IMR-90 (cell line): Measurements from ENCODE around the gene MLLT1. TPM values are rescaled to one million over a fixed set of nuclear protein-coding genes. Genes with fewer than 3 reads are reported as not detected.

Experiments used
- ATAC-seq: fragments of 200-7000 bp; cut with Tn5 transposase; 2 replicates; pipeline ENCODE4 v1.9.1; 2020; ENCODE audit warnings: low read depth, mild to moderate bottlenecking, moderate library complexity
- BruUV-seq: library from RNA; stranded (reverse); fragments of 400-500 nt; replicated peaks from 2 replicates; lab custom pipeline; 2021; lab: Mats Ljungman, UMichigan
- CTCF ChIA-PET: fragments of 300-600 bp; formaldehyde crosslinking; extraction: SDS; loops from one replicate; lab custom pipeline; 2021; ENCODE audit warnings: antibody characterized with exemption; lab: Yijun Ruan, JAX
- POLR2A ChIA-PET: fragments of 300-600 bp; sonication (Branson Sonifier 250); formaldehyde crosslinking; loops from one replicate; lab custom pipeline; 2022; ENCODE audit warnings: antibody characterized with exemption; ENCODE audit not compliant: unreplicated experiment; lab: Charles Lee
- DNase-seq: peaks from one replicate; pipeline ENCODE4 v3.0.0; 2013
- H2AFZ ChIP-seq: replicated peaks from 2 replicates; pipeline ENCODE3; 2013; ENCODE audit warnings: low read length, mild to moderate bottlenecking; ENCODE audit not compliant: poor library complexity
- H2AK5ac ChIP-seq: 2 replicates; pipeline ENCODE4 v1.6.1; 2013; ENCODE audit warnings: low read depth, low read length, inconsistent platforms
- H2AK9ac ChIP-seq: replicated peaks from 2 replicates; pipeline ENCODE3; 2013; ENCODE audit warnings: mild to moderate bottlenecking, low read depth, low read length, moderate library complexity; ENCODE audit not compliant: poor library complexity
- H2BK120ac ChIP-seq: 2 replicates; pipeline ENCODE4 v1.6.1; 2013; ENCODE audit warnings: low read depth, low read length, inconsistent platforms
- H2BK15ac ChIP-seq: 3 replicates; pipeline ENCODE4 v1.6.1; 2013; ENCODE audit warnings: low read depth, low read length, inconsistent platforms
- H2BK20ac ChIP-seq: 2 replicates; pipeline ENCODE4 v1.6.1; 2013; ENCODE audit warnings: low read depth, mild to moderate bottlenecking, inconsistent platforms, low read length, moderate library complexity
- H2BK5ac ChIP-seq: 2 replicates; pipeline ENCODE4 v1.6.1; 2013; ENCODE audit warnings: mild to moderate bottlenecking, low read depth, low read length, inconsistent platforms; ENCODE audit not compliant: poor library complexity, severe bottlenecking
- H3K14ac ChIP-seq: replicated peaks from 2 replicates; pipeline ENCODE4 v1.6.1; 2013; ENCODE audit warnings: low read depth, low read length, inconsistent platforms
- H3K18ac ChIP-seq: 2 replicates; pipeline ENCODE4 v1.6.1; 2013; ENCODE audit warnings: low read depth, low read length, control low read depth
- H3K23ac ChIP-seq: 2 replicates; pipeline ENCODE4 v1.6.1; 2013; ENCODE audit warnings: low read depth, low read length, inconsistent platforms
- H3K27ac ChIP-seq: 2 replicates; pipeline ENCODE4 v1.5.1; 2013; ENCODE audit warnings: mild to moderate bottlenecking, control low read depth, low read length; ENCODE audit not compliant: insufficient read depth
- H3K27me3 ChIP-seq: 2 replicates; pipeline ENCODE4 v1.6.1; 2013; ENCODE audit warnings: low read length; ENCODE audit not compliant: control insufficient read depth, insufficient read depth
- H3K36me3 ChIP-seq: 2 replicates; pipeline ENCODE4 v1.6.1; 2013; ENCODE audit warnings: low read length, mixed read lengths; ENCODE audit not compliant: control insufficient read depth, insufficient read depth
- H3K4ac ChIP-seq: 2 replicates; pipeline ENCODE4 v1.6.1; 2013; ENCODE audit warnings: low read depth, low read length, inconsistent platforms
- H3K4me1 ChIP-seq: 2 replicates; pipeline ENCODE4 v1.6.1; 2013; ENCODE audit warnings: low read length, mixed read lengths; ENCODE audit not compliant: control insufficient read depth, insufficient read depth
- H3K4me2 ChIP-seq: 2 replicates; pipeline ENCODE4 v1.6.1; 2013; ENCODE audit warnings: low read depth, mild to moderate bottlenecking, control low read depth, low read length, moderate library complexity
- H3K4me3 ChIP-seq: 2 replicates; pipeline ENCODE4 v1.5.1; 2013; ENCODE audit warnings: low read depth, mild to moderate bottlenecking, control low read depth, low read length, moderate library complexity; ENCODE audit not compliant: insufficient read depth
- H3K56ac ChIP-seq: 2 replicates; pipeline ENCODE4 v1.6.1; 2013; ENCODE audit warnings: low read length, inconsistent platforms; ENCODE audit not compliant: insufficient read depth; ENCODE audit errors: extremely low read depth
- H3K79me1 ChIP-seq, 2 experiments: 2 replicates each; pipeline ENCODE4 v1.6.1; 2013; ENCODE audit warnings: low read length in 2 of 2, inconsistent platforms in 1 of 2, low read depth in 1 of 2
- H3K9ac ChIP-seq: 2 replicates; pipeline ENCODE4 v1.6.1; 2013; ENCODE audit warnings: low read depth, low read length, control low read depth
- H3K9me1 ChIP-seq: 2 replicates; pipeline ENCODE4 v1.6.1; 2013; ENCODE audit warnings: low read length, inconsistent platforms; ENCODE audit not compliant: insufficient read depth
- H3K9me3 ChIP-seq: 2 replicates; pipeline ENCODE4 v1.6.1; 2013; ENCODE audit warnings: low read length; ENCODE audit not compliant: control insufficient read depth, insufficient read depth
- H4K20me1 ChIP-seq: 2 replicates; pipeline ENCODE4 v1.6.1; 2013; ENCODE audit warnings: low read length, inconsistent platforms; ENCODE audit not compliant: insufficient read depth
- H4K5ac ChIP-seq: 2 replicates; pipeline ENCODE4 v1.6.1; 2013; ENCODE audit warnings: mild to moderate bottlenecking, low read depth, low read length, control low read depth
- H4K8ac ChIP-seq, 2 experiments: 2 replicates each; pipeline ENCODE4 v1.6.1; 2013; ENCODE audit warnings: low read depth in 2 of 2, low read length in 2 of 2, control low read depth in 1 of 2, inconsistent platforms in 1 of 2
- H4K91ac ChIP-seq: 2 replicates; pipeline ENCODE4 v1.6.1; 2013; ENCODE audit warnings: low read depth, low read length, inconsistent platforms; ENCODE audit not compliant: insufficient read depth
- BHLHE40 ChIP-seq: fragments of 150-350 bp; IDR thresholded peaks from 2 replicates; pipeline ENCODE4 v1.6.1; 2016; ENCODE audit warnings: mild to moderate bottlenecking, low read depth, low read length
- CHD1 ChIP-seq: IDR thresholded peaks from 2 replicates; pipeline ENCODE4 v1.6.1; 2012; ENCODE audit warnings: low read depth, low read length, improper control_type of control experiment
- CTCF ChIP-seq: conservative IDR thresholded peaks from 2 replicates; pipeline ENCODE4 v1.5.1; 2012; ENCODE audit warnings: mild to moderate bottlenecking, low read depth, low read length, improper control_type of control experiment
- FOS ChIP-seq: fragments of 150-350 bp; IDR thresholded peaks from 2 replicates; pipeline ENCODE4 v1.6.1; 2016; ENCODE audit warnings: low read depth, low read length
- MAFK ChIP-seq: IDR thresholded peaks from 2 replicates; pipeline ENCODE4 v1.6.1; 2012; ENCODE audit warnings: low read depth, low read length, improper control_type of control experiment
- MAZ ChIP-seq: IDR thresholded peaks from 2 replicates; pipeline ENCODE4 v1.6.1; 2012; ENCODE audit warnings: low read depth, mild to moderate bottlenecking, low read length, improper control_type of control experiment, moderate library complexity, borderline replicate concordance
- MXI1 ChIP-seq: IDR thresholded peaks from 2 replicates; pipeline ENCODE4 v1.6.1; 2012; ENCODE audit warnings: low read depth, mild to moderate bottlenecking, low read length, moderate library complexity, borderline replicate concordance
- POLR2A ChIP-seq: IDR thresholded peaks from 2 replicates; pipeline ENCODE4 v1.6.1; 2012; ENCODE audit warnings: mild to moderate bottlenecking, low read depth, low read length
- RCOR1 ChIP-seq: IDR thresholded peaks from 2 replicates; pipeline ENCODE4 v1.6.1; 2012; ENCODE audit warnings: mild to moderate bottlenecking, low read length, improper control_type of control experiment; ENCODE audit not compliant: insufficient replicate concordance
- RFX5 ChIP-seq: IDR thresholded peaks from 2 replicates; pipeline ENCODE4 v1.8.0; 2012; ENCODE audit warnings: low read depth, mild to moderate bottlenecking, low read length, moderate library complexity
- WGBS, 2 experiments: methylation state at CpG; one replicate each; pipeline versions ENCODE4 v1.1.5 to v1.1.7; 2013; ENCODE audit warnings: missing lambda C conversion rate in 2 of 2; ENCODE audit not compliant: insufficient read length in 1 of 2; ENCODE audit errors: extremely low coverage in 2 of 2; 5-methylcytosine and 5-hydroxymethylcytosine counted together
- dilution Hi-C: fragments of 300-500 bp; cut with HindIII; formaldehyde crosslinking; loops from one replicate; pipeline ENCODE4 v1.14.3; 2018; ENCODE audit warnings: low sequenced_read_pairs; ENCODE audit not compliant: unreplicated experiment
- in situ Hi-C: fragments of 300-500 bp; cut with MboI; formaldehyde crosslinking; loops from 3 replicates; pipeline ENCODE4 v1.14.3; 2019; ENCODE audit warnings: low sequenced_read_pairs, inconsistent platforms, mixed read lengths
- intact Hi-C: fragments of 100-400 bp; cut with micrococcal nuclease; formaldehyde crosslinking; loops from 2 replicates; pipeline ENCODE4 v1.10.0; 2022
- polyA plus RNA-seq, 3 experiments: library from polyadenylated mRNA; depleted of rRNA; stranded (reverse); fragments of >200 nt; gene quantifications; 2 replicates each; pipeline ENCODE4 v1.2.3, GENCODE V29; 2012; ENCODE audit warnings: low replicate concordance in 1 of 3
- total RNA-seq: library from RNA; depleted of rRNA; stranded (reverse); fragments of >200 nt; gene quantifications from 2 replicates; pipeline ENCODE4 v1.2.3, GENCODE V29; 2012
- TF ChIP-seq, protein P1 (sequence below): fragments of 150-350 bp; IDR thresholded peaks from 2 replicates; pipeline ENCODE4 v1.6.1; 2016; ENCODE audit warnings: low read depth, mild to moderate bottlenecking, low read length, moderate library complexity, borderline replicate concordance

The MLLT1 gene
- total and polyA plus RNA-seq, 2 of the 4 experiments (the other 2 are of a cell fraction): 1.3 to 30.6 TPM

- peak overlapping the region; percentile 31 for H3K9ac ChIP-seq
- peaks cover 53% of the 10 kb centered on the region for H3K4me1 ChIP-seq
- peak overlapping the region; percentile 81 for H2AFZ ChIP-seq
- peak overlapping the region; percentile 91 for H3K56ac ChIP-seq
- peaks cover 28% of the 10 kb centered on the region for H3K36me3 ChIP-seq
- peak overlapping the region; percentile 81 for H3K27ac ChIP-seq
- peak overlapping the region; percentile 92 for H2BK20ac ChIP-seq
- H2BK15ac ChIP-seq: peak overlapping the region; percentile 80; the same call in 2 of the 3 replicates
- H2BK5ac ChIP-seq: peak overlapping the region; percentile 92
- peak overlapping the region; percentile 37 for H4K5ac ChIP-seq
- intact Hi-C loops (loop anchor here (5.0 kb wide), 1 partner anchor 40 kb away; no protein-coding TSS in a partner anchor), in situ Hi-C loops (loop anchor here (10.0 kb wide), 1 partner anchor 47 kb away; no protein-coding TSS in a partner anchor), dilution Hi-C loops (no loop called here)
- peak overlapping the region; percentile 85 for H3K23ac ChIP-seq
- peak overlapping the region; percentile 81 for H3K4me2 ChIP-seq
- peaks cover 51% of the 10 kb centered on the region for H3K9me1 ChIP-seq
- peak overlapping the region; percentile 56 for H3K18ac ChIP-seq
- POLR2A ChIA-PET: no interaction called here
- TF ChIP-seq FOS (no peak), MXI1 (peak; percentile 84; the same call in 1 of the 2 replicates), BHLHE40 (peak; percentile 78), CTCF (0 out of 2 replicates have a peak, but pooled peaks have one; percentile 12), RFX5 (no peak), POLR2A (peak; percentile 24; the same call in 1 of the 2 replicates), RCOR1 (no peak), MAZ (peak; percentile 74; the same call in 1 of the 2 replicates), CHD1 (no peak), MAFK (no peak)
- TF ChIP-seq, protein P1, sequence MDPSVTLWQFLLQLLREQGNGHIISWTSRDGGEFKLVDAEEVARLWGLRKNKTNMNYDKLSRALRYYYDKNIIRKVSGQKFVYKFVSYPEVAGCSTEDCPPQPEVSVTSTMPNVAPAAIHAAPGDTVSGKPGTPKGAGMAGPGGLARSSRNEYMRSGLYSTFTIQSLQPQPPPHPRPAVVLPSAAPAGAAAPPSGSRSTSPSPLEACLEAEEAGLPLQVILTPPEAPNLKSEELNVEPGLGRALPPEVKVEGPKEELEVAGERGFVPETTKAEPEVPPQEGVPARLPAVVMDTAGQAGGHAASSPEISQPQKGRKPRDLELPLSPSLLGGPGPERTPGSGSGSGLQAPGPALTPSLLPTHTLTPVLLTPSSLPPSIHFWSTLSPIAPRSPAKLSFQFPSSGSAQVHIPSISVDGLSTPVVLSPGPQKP: no peak
- BruUV-seq: no TSS peak
- H3K14ac ChIP-seq: peak overlapping the region; percentile 79
- peaks cover 79% of the 10 kb centered on the region for H4K20me1 ChIP-seq
- H4K91ac ChIP-seq: peak overlapping the region; percentile 96
- WGBS, 2 experiments: 1% methylated on average over 26 of the region's 35 CpGs; no CpG with 5 or more reads in 1 of the 2 experiments
- peak overlapping the region; percentile 96 for H3K4ac ChIP-seq
- H3K79me1 ChIP-seq: peaks cover 49 to 94% of the 10 kb centered on the region in 2 experiments
- peak; percentile 61 for ATAC-seq
- DNase-seq: peak; percentile 74
- H2BK120ac ChIP-seq: peak overlapping the region; percentile 95
- H2AK9ac ChIP-seq: peak overlapping the region; percentile 86
- no peaks in the 10 kb centered on the region for H3K27me3 ChIP-seq
- peak overlapping the region; percentile 99 for H2AK5ac ChIP-seq
- H4K8ac ChIP-seq: peak overlapping the region; percentile 49 to 86; a peak in 3 of 4 replicates
- CTCF ChIA-PET: interaction anchor here (1.2 to 1.6 kb wide), 2 partner anchors 53 to 147 kb away, joined by 3 to 7 read pairs; no protein-coding TSS in a partner anchor
- H3K4me3 ChIP-seq: peak overlapping the region; percentile 6; the same call in 1 of the 2 replicates
- H3K9me3 ChIP-seq: no peaks in the 10 kb centered on the region
Measured at GRCh38 chr19:6271721-6272410, 7.9 kb downstream of the MLLT1 start.
